AG04450 (cell line): Measurements from ENCODE around the gene CCDC187. TPM values are rescaled to one million over a fixed set of nuclear protein-coding genes. Genes with fewer than 3 reads are reported as not detected.

Experiments used
- CTCF ChIA-PET: fragments of 300-600, 350-600 bp; formaldehyde crosslinking; extraction: SDS; loops from one replicate; lab custom pipeline; 2022; ENCODE audit warnings: antibody characterized with exemption, inconsistent platforms; lab: Charles Lee
- POLR2A ChIA-PET: fragments of 350-600 bp; formaldehyde crosslinking; extraction: SDS; loops from one replicate; lab custom pipeline; 2021; ENCODE audit warnings: antibody characterized with exemption, inconsistent platforms; lab: Yijun Ruan, JAX
- DNase-seq: peaks from one replicate; pipeline ENCODE4 v3.0.0-alpha.2; 2011; ENCODE audit warnings: low read depth, low spot score
- H3K27ac ChIP-seq: one replicate; pipeline ENCODE4 v1.5.1; 2012; ENCODE audit warnings: low read depth, low read length, control low read depth
- H3K27me3 ChIP-seq: one replicate; pipeline ENCODE4 v1.6.0; 2012; ENCODE audit warnings: low read length; ENCODE audit not compliant: control insufficient read depth, insufficient read depth
- H3K4me3 ChIP-seq: 2 replicates; pipeline ENCODE4 v1.5.1; 2011; ENCODE audit warnings: mild to moderate bottlenecking, low read depth, low read length, control low read depth
- H3K9me3 ChIP-seq: 2 replicates; pipeline ENCODE4 v1.5.1; 2012; ENCODE audit warnings: low read length; ENCODE audit not compliant: control insufficient read depth, insufficient read depth
- polyA plus RNA-seq: library from polyadenylated mRNA; depleted of rRNA; stranded (reverse); fragments of >200 nt; gene quantifications from 2 replicates; pipeline ENCODE4 v1.2.3, GENCODE V29; 2011
- TF ChIP-seq, protein P1 (sequence below): IDR thresholded peaks from 2 replicates; pipeline ENCODE4 v1.5.1; 2011; ENCODE audit warnings: low read depth, low read length, control low read depth, inconsistent platforms

Gene CCDC187
- polyA plus RNA-seq, 1 experiment = not detected

DNA sequence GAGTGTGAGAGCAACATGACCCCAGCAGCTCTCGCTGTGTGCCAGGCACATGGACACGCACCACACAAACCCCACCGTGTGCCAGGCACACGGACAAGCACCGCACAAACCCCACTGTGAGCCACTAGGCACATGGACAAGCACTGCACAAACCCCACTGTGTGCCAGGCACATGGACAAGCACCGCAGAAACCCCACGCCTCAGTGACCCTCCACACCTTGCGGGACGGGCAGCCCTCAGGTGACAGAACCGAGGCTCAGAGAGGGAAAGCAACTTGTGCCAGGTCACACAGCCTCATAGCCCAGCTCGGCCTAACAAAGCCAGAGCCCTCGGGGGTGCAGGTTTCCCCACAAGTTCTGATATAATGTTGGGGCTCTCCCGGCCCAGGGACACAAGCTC lies 21.5 kb upstream of the CCDC187 start:
- Histone ChIP-seq H3K9me3 (peaks cover 18% of the 10 kb centered on the region), H3K4me3 (no peak overlapping the region), H3K27me3 (no peaks in the 10 kb centered on the region), H3K27ac (peak overlapping the region; percentile 100)
- DNase-seq = no peak
- ChIA-PET POLR2A (interaction anchor here (1.6 to 1.9 kb wide), 2 partner anchors 11 to 37 kb away, joined by 10 to 15 read pairs; partner anchors contain the start of gene DNLZ), CTCF (interaction anchor here (0.5 to 1.1 kb wide), 2 partner anchors 12 to 722 kb away, joined by 4 to 5 read pairs; no protein-coding TSS in a partner anchor)
- TF ChIP-seq, protein P1, sequence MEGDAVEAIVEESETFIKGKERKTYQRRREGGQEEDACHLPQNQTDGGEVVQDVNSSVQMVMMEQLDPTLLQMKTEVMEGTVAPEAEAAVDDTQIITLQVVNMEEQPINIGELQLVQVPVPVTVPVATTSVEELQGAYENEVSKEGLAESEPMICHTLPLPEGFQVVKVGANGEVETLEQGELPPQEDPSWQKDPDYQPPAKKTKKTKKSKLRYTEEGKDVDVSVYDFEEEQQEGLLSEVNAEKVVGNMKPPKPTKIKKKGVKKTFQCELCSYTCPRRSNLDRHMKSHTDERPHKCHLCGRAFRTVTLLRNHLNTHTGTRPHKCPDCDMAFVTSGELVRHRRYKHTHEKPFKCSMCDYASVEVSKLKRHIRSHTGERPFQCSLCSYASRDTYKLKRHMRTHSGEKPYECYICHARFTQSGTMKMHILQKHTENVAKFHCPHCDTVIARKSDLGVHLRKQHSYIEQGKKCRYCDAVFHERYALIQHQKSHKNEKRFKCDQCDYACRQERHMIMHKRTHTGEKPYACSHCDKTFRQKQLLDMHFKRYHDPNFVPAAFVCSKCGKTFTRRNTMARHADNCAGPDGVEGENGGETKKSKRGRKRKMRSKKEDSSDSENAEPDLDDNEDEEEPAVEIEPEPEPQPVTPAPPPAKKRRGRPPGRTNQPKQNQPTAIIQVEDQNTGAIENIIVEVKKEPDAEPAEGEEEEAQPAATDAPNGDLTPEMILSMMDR = no peak

DNA sequence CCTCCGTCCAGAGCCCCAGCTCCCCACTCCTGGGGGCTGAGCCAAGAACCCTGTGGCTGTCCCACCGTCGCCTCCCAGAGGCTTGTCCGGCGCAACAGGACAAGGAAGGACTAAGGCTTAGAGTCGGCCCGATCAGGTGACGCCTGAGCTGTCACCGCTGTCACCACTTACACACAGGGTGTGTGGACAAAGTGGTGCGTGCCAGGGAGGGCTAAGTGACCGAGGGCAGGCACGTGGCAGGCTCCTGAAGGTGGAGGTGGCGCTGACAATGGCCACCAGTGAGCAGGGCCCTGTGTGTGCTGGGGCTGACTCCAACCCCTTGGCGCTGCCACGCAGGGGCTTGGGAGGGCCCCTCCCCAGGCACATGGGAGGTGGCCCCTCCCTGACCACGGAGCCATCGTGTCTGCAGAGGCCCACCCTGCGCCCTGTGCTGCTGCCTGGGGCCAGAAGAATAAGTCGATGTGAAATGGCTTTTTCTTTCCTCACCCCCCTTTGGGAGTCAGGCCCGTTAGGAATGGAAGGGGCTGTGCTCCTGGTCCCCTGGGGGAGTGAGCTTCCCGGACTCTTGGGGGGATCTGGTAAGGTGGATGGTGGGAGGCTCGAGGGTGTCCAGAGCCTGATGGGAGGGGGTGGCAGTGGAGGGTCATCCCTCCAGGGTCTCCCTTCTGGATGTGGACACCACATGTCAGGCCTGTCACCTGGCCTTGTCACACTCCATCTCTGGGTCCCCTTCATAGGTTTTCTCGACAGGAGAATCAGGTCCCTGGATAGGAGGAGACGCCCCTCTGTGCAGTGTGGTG lies 20.8 kb upstream of the CCDC187 start:
- TF ChIP-seq, protein P1 = 0 out of 2 replicates have a peak, but pooled peaks have one; percentile 4
- no peak overlapping the region for H3K27ac ChIP-seq
- H3K4me3 ChIP-seq = no peak overlapping the region
- no peaks in the 10 kb centered on the region for H3K27me3 ChIP-seq
- ChIA-PET CTCF (interaction anchor here (0.5 to 1.5 kb wide), 4 partner anchors 13 to 721 kb away, joined by 3 to 5 read pairs (median 4); no protein-coding TSS in a partner anchor), POLR2A (no interaction called here)
- no peak for DNase-seq
- peaks cover 18% of the 10 kb centered on the region for H3K9me3 ChIP-seq

DNA sequence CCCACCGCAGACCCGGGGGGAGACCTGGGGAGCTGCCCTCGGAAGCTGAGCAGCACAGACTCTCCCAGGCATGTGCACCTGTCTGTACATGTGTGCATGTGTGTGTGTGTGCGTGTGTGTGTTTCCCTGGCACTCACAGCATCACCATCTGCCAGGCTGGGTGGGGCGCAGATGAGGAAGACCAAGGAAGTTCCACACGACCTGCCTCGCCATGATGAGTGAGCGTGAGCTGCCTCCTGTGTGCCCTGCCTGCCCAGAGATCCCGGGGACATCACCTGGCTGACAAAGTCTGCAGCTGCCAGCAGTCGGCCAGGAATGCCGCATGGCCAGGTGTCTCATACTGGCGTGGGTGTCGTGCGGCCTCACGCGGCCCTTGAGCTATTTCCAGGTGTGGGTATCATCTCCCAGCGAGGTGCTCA lies 19.5 kb upstream of the CCDC187 start:
- Histone ChIP-seq H3K27ac (no peak overlapping the region), H3K27me3 (no peaks in the 10 kb centered on the region), H3K4me3 (no peak overlapping the region), H3K9me3 (peaks cover 15% of the 10 kb centered on the region)
- TF ChIP-seq, protein P1 = no peak
- CTCF ChIA-PET = interaction anchor here (0.8 to 1.6 kb wide), 4 partner anchors 11 to 62 kb away, joined by 3 to 9 read pairs (median 4); no protein-coding TSS in a partner anchor
- no peak for DNase-seq
- POLR2A ChIA-PET = interaction anchor here (0.9 kb wide), 1 partner anchor 22 kb away, joined by 4 read pairs; no protein-coding TSS in a partner anchor

DNA sequence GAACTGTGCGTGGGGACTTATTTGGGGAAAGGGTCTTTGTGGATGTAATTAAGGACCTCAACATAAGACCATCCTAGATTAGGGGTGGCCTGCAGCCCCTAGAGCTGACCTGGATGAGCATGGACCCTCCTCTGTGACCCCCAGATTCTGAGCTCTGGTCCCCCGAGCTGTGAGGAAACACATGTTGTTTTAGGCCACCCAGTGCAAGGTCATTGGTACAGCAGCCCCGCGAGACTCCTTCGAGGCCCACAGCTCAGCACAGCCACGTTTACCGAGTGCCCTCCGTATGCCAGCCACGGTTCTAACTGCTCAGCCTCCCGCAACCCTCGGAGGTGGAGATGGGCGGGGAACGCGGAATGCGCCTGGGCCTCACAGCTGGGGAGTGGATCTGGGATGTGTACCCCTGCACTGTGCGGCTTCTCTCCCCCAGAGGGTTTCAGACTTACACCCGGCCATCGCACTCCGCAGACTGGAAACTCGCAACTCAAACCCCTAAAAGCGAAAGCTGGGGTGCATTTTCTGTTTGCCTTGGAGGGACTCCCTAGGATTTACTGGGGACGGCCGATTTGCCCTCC lies 18.9 kb upstream of the CCDC187 start:
- POLR2A ChIA-PET = no interaction called here
- no peak overlapping the region for H3K27ac ChIP-seq
- peaks cover 11% of the 10 kb centered on the region for H3K9me3 ChIP-seq
- TF ChIP-seq, protein P1 = no peak
- H3K27me3 ChIP-seq = no peaks in the 10 kb centered on the region
- CTCF ChIA-PET = interaction anchor here (1.4 to 1.6 kb wide), 2 partner anchors 10 to 11 kb away, joined by 5 to 9 read pairs; no protein-coding TSS in a partner anchor
- no peak for DNase-seq
- H3K4me3 ChIP-seq = no peak overlapping the region
